Hindlimb muscle (tissue), 1 donor: Measurements from ENCODE around the gene VPS33A. TPM values are rescaled to one million over a fixed set of nuclear protein-coding genes. Genes with fewer than 3 reads are reported as not detected.
A peak's percentile ranks its signal among the peaks of the same experiment; 100 is the strongest.
"Not testable (repeated sequence)": the region's sequence is repeated elsewhere in the genome, so short reads cannot be mapped to it uniquely, and the experiment has no call there.

Source experiments
- DNase-seq: peaks from one replicate; pipeline ENCODE4 v3.0.0-alpha.2; 2013
- polyA plus RNA-seq: library from polyadenylated mRNA; unstranded; fragments of 120-200 nt; gene quantifications from one replicate; pipeline ENCODE4 v1.2.1, GENCODE V29; 2013; ENCODE audit not compliant: insufficient read length

The VPS33A gene
- polyA plus RNA-seq, 1 donor: 12.5 TPM

- no peak for DNase-seq
These were observed 62.8 kb downstream of the VPS33A start, which contains the start of gene B3GNT4 for GRCh38 chr12:122203301-122204166. B3GNT4 (plus strand) TSS chr12:122203709; CDS start chr12:122204619, 910 bp downstream.

- not testable (repeated sequence) for DNase-seq
These were observed 63.5 kb downstream of the VPS33A start for GRCh38 chr12:122202811-122203210.

GRCh38 chr12:122202017-122202416, 64.3 kb downstream of the VPS33A start:
- DNase-seq: no peak

- DNase-seq: no peak
These were observed 64.9 kb downstream of the VPS33A start for GRCh38 chr12:122201381-122201780.

GRCh38 chr12:122200541-122201175, 65.6 kb downstream of the VPS33A start:
- no peak for DNase-seq

GRCh38 chr12:122199484-122200355, 66.6 kb downstream of the VPS33A start:
- DNase-seq: no peak

GRCh38 chr12:122197612-122197966, 68.7 kb downstream of the VPS33A start:
- DNase-seq: no peak

GRCh38 chr12:122195405-122195804, 70.9 kb downstream of the VPS33A start:
- DNase-seq: no peak

- DNase-seq: no peak
These were observed 71.5 kb downstream of the VPS33A start for GRCh38 chr12:122194804-122195203.

GRCh38 chr12:122192441-122192840, 73.9 kb downstream of the VPS33A start:
- DNase-seq: no peak

GRCh38 chr12:122190842-122191668, 75.2 kb downstream of the VPS33A start:
- no peak for DNase-seq

GRCh38 chr12:122189626-122190475, 76.4 kb downstream of the VPS33A start:
- DNase-seq: no peak

- no peak for DNase-seq
These were observed 78.8 kb downstream of the VPS33A start for GRCh38 chr12:122187466-122187865.

GRCh38 chr12:122185494-122186082, 80.7 kb downstream of the VPS33A start:
- DNase-seq: no peak

GRCh38 chr12:122185079-122185478, 81.2 kb downstream of the VPS33A start:
- no peak for DNase-seq

- no peak for DNase-seq
These were observed 81.8 kb downstream of the VPS33A start for GRCh38 chr12:122184517-122184916.

- DNase-seq: no peak
These were observed 82.7 kb downstream of the VPS33A start for GRCh38 chr12:122183588-122183940.

- peak; percentile 28 for DNase-seq
These were observed 83.3 kb downstream of the VPS33A start, which contains the start of gene LRRC43 for GRCh38 chr12:122182887-122183587. LRRC43 (plus strand) TSS chr12:122183123; CDS start chr12:122183145, 22 bp downstream.
